Activated CD4-positive, CD25-positive, alpha-beta regulatory T cell treated with anti-CD3 and anti-CD28 coated beads, Interleukin-2, amount 50 U/mL, for 24 hours (primary cell): ENCODE results near the gene FAM72D.
A peak's percentile ranks its signal among the peaks of the same experiment; 100 is the strongest.
"Not testable (repeated sequence)": the region's sequence is repeated elsewhere in the genome, so short reads cannot be mapped to it uniquely, and the experiment has no call there.

Experiments
- ATAC-seq, 2 donors: fragments of 150-1000 bp; cut with Tn5 transposase; one replicate each; pipeline ENCODE4 v1.10.0; 2021; ENCODE audit warnings: mild to moderate bottlenecking in 1 of 2, moderate library complexity in 1 of 2

FAM72D gene

GRCh38 chr1:145095284-145096057, at the start of gene FAM72D, which contains the start of gene SRGAP2B:
FAM72D (plus strand) TSS chr1:145095974; CDS start chr1:145096848, 874 bp downstream.
SRGAP2B (minus strand) TSS chr1:145095328; CDS start chr1:145092901, 2,427 bp downstream.
- peak; percentile 87 to 90 for ATAC-seq

- peak; percentile 32 to 48 for ATAC-seq
These were observed 48.2 kb upstream of the FAM72D start for GRCh38 chr1:145047553-145047952.

DNA sequence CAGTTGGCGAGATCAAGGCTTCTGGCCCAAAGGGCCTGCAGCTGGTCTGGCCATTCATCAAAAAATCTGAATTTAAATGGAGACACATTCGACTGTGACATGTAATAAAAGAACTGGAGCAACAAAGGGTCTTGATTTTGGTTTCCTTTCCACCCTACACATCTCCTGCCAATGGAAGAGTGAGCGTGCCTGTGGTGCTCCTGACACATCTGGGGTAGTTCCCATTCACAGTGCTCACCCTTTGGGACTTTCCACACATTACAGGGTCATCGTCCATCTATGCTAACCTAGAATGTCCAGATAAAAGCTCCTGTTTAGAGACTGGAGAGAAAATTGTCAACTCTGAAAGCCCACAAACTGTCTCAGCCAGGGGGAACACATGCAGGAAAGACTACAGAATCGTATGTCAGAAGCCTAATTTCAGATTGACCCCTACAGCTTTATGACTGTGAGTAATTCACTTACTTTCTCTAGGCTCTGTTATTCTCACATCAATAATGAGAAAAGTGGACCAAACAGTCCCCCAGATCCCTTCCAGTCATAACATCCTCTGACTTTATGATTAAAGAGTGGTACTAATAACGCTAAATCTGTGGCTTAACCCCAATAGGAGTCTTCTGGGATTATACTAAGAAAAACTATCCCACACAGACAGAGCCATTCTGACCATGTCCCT, 47.5 kb upstream of the FAM72D start:
- ATAC-seq, result peak in 1 of 2 donors; percentile 20

GRCh38 chr1:145052019-145052776, 43.6 kb upstream of the FAM72D start:
- ATAC-seq, result not testable (repeated sequence)

DNA sequence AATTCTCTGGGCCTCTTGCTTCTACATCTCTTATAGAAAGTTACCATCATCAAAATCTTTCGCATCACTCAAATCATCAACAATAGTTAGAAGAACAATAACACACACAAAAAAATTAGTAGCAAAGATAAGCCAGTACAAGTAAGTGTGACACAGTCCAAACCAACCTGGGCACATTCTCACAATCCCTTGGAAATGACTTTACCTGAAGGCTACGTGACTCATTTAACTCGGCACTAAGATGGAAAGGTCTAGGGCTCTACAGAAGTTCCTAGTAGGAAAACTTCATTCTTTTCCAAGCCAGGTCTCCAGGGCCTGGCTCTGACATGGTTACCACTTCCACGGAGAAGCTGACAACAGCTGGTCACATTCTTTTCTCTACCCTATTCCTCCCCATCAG, 42.3 kb upstream of the FAM72D start:
- ATAC-seq, result not testable (repeated sequence)

DNA sequence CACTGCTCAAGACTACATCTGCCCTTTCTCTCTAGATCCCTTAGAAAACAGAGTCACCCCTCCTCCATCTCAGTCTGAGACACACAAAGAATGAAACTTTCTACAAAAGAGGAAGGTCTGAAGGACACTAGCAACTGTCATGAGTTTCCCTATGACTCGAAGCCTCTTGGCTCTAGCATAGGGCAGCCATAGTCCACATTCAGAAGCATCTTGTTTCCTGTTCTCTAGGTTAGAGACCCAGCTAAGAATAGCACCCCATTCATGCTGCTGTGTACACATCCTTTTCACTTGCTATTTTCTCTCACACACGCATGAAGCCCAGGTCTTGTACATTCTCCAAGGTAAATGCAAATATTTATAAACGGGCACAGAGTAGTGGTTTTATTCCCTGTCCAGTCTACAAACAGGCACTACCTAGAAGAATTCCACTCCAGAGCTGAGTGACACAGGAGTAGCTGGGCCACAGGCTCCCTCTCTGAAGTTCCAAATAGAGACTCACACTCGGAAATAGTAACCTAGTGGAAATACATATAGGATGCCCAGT, 40.5 kb upstream of the FAM72D start:
- peak; percentile 69 to 79 for ATAC-seq

GRCh38 chr1:145058184-145058583, 37.6 kb upstream of the FAM72D start:
- not testable (repeated sequence) for ATAC-seq

DNA sequence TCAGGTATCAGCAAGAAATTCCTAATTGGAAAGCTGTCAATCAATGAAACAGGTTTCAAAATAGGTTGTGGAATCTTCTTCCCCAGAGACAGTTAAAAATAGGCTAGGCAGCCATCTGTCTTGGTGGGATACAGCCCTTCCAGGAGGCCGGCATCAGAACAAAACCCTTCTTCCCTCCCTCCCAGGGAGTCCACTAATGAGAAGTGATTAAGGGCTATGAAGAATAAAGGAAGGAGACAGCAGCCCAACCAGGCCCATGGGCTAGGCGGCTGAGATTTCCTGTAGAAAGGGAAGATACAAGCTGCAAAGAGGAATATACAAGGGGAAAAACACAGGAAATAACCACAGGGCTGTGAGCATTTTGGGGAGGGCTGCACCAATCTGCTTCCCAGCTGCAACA, 32.5 kb upstream of the FAM72D start:
- ATAC-seq, result not testable (repeated sequence)

- not testable (repeated sequence) for ATAC-seq
These were observed 31.7 kb upstream of the FAM72D start for GRCh38 chr1:145063941-145064648.

- peak; percentile 32 to 36 for ATAC-seq
These were observed 30.5 kb upstream of the FAM72D start for GRCh38 chr1:145065194-145065826.

GRCh38 chr1:145066486-145066885, 29.3 kb upstream of the FAM72D start:
- ATAC-seq, result not testable (repeated sequence)

- ATAC-seq, result not testable (repeated sequence)
These were observed 24.2 kb upstream of the FAM72D start for GRCh38 chr1:145071569-145071968.

GRCh38 chr1:145074021-145074559, 21.7 kb upstream of the FAM72D start:
- ATAC-seq, result not testable (repeated sequence)

DNA sequence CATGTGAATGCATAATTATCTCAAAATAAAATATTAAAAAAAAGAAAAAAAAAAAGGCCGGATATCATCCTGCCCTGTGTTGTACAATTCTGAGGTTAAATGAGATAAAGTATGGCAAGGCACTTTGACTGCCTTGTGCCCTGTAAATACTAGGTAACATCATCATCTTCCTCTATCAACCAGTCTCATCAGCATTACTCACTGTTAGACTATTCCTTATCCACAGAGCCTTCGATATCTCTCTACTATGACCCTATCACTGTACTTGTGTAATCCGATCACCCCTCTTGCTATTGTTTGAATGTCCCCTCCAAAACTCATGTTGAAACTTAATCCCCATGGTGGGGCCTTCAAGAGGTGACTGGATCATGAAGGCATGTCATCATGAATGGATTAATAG, 18.9 kb upstream of the FAM72D start:
- ATAC-seq, result not testable (repeated sequence)

DNA sequence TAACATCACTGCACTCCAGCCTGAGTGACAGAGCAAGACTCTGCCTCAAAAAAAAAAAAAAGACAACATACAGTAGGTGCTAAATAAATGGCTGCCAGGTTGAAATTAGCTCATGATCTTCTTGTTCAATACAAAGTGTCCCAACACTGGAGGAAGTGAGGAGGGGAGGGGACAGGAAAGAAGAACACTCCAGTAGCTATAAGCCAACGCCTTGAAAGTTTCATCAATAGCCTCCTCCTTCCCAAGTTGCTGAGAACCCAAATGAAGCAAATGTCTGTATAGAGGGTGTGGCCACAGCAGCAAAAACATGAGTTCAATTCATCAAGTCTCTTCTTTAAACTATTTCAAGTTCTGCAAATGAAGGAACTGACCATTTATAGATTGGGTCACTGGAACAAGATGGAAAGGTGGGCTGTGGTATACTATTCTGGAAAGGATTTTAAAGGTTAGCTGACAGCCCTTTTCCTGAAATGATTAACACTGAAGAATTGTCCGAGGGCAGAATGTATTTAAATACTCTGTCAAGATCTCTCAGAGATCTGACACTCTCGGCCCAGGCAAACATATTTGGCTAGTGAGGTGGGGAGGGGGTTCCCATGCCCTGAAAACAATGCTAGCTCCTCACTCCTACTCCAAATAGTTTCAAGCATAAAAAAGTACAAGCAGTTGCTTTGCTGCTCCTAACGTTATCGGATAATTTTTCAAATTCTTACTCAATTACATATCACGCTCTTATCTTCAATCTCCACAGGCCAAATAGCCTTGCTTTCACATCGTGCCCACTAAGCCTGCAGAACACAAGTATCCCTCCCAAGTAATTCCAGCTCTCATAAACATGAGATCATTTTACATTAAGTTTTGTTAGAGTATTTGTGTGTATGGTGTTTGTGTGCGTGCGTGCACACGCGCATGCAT, 17.6 kb upstream of the FAM72D start:
- ATAC-seq, result not testable (repeated sequence)

- ATAC-seq, result not testable (repeated sequence)
These were observed 16.9 kb upstream of the FAM72D start for GRCh38 chr1:145078787-145079370.

DNA sequence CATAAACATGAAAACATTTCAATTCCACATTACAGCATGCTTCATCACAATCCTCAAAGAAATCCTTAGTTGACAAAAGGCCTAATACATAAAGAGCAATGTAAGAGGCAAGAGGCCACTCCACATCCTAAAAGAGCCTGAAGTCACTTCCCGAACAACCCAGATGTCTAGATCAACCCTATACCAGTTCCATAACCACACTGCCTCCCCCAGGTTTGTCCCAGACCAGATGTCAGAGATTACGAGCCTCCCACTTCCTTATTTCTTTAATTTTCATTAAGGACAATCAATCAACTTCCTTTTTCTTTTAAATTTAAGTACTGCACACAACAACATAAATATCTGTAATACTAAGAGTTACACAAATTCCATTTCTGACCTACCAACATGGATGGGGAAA, 16.0 kb upstream of the FAM72D start:
- ATAC-seq, result not testable (repeated sequence)

- not testable (repeated sequence) for ATAC-seq
These were observed 15.6 kb upstream of the FAM72D start for GRCh38 chr1:145080193-145080592.

DNA sequence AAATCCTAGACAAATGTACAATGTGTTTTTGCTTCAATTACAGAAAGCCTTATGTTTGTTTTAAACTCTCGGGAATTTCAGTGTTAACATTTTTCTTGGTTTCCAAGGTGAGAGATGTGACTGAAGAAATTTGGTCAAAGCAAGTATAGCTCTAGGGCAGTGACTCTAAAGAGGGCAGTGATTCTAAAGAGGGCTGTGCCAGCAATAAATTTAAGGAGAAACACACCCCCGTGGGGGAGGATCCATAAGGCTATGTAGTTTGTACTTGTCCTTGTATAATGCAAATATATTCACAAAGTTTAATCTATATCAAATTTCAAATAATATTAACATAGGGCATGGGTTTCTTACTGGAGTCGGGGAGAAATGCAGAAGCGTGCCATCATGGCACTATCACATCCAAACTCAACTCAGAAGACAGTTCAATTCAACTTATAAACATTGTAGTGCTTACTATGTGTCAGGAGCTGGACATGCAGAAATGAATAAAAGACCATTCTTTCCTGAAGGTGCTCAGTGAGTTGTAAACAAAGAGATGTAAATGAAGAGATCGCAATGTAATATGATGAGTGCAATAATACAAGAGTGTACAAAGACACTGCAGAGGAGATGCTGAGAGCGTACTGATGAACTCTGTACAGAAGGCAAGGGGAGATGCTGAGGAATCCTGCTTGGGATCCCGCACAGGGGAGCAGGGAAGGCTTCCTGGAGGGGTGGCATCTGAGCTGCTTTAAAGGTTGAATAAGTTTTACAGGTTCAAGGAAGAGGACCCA, 13.1 kb upstream of the FAM72D start:
- ATAC-seq, result not testable (repeated sequence)
